ENCODE measurements around the gene STT3A. TPM values are rescaled to one million over a fixed set of nuclear protein-coding genes. Genes with fewer than 3 reads are reported as not detected.
A peak's percentile ranks its signal among the peaks of the same experiment; 100 is the strongest.
"Not testable (repeated sequence)": the region's sequence is repeated elsewhere in the genome, so short reads cannot be mapped to it uniquely, and the experiment has no call there.

The STT3A gene
- total RNA-seq (2014; rRNA removed; shearing (Covaris generic)) = 44.1 and 87.2 TPM in 2 replicates

GRCh38 chr11:125592305-125593113, at the start of gene STT3A:
STT3A (plus strand) TSS chr11:125592852; CDS start chr11:125595916, 3,064 bp downstream.
- peak; percentile 100 for DNase-seq (ENCODE audit: low spot score)
- in situ Hi-C loops (cut with HindIII; ENCODE audit: low sequenced_read_pairs) = no loop called here

- in situ Hi-C loops (cut with HindIII; ENCODE audit: low sequenced_read_pairs) = no loop called here
- DNase-seq (ENCODE audit: low spot score) = no peak
These were observed 41.9 kb upstream of the STT3A start for GRCh38 chr11:125550780-125551179.

- DNase-seq (ENCODE audit: low spot score) = no peak
- in situ Hi-C loops (cut with HindIII; ENCODE audit: low sequenced_read_pairs) = no loop called here
These were observed 40.8 kb upstream of the STT3A start for GRCh38 chr11:125551835-125552342.

GRCh38 chr11:125552927-125553326, 39.7 kb upstream of the STT3A start:
- in situ Hi-C loops (cut with HindIII; ENCODE audit: low sequenced_read_pairs) = no loop called here

GRCh38 chr11:125553357-125553756, 39.3 kb upstream of the STT3A start:
- in situ Hi-C loops (cut with HindIII; ENCODE audit: low sequenced_read_pairs) = no loop called here
- DNase-seq (ENCODE audit: low spot score) = no peak

More at GRCh38 chr11:125552927-125553326, 39.7 kb upstream of the STT3A start:
- no peak for DNase-seq (ENCODE audit: low spot score)

- in situ Hi-C loops (cut with HindIII; ENCODE audit: low sequenced_read_pairs) = no loop called here
- no peak for DNase-seq (ENCODE audit: low spot score)
These were observed 38.6 kb upstream of the STT3A start for GRCh38 chr11:125554038-125554437.

GRCh38 chr11:125559888-125560287, 32.8 kb upstream of the STT3A start:
- in situ Hi-C loops (cut with HindIII; ENCODE audit: low sequenced_read_pairs) = no loop called here
- DNase-seq (ENCODE audit: low spot score) = no peak

GRCh38 chr11:125561924-125562323, 30.7 kb upstream of the STT3A start:
- in situ Hi-C loops (cut with HindIII; ENCODE audit: low sequenced_read_pairs) = no loop called here
- no peak for DNase-seq (ENCODE audit: low spot score)

GRCh38 chr11:125562430-125562829, 30.2 kb upstream of the STT3A start:
- in situ Hi-C loops (cut with HindIII; ENCODE audit: low sequenced_read_pairs) = no loop called here
- no peak for DNase-seq (ENCODE audit: low spot score)

GRCh38 chr11:125564357-125564756, 28.3 kb upstream of the STT3A start:
- in situ Hi-C loops (cut with HindIII; ENCODE audit: low sequenced_read_pairs) = no loop called here
- DNase-seq (ENCODE audit: low spot score) = no peak

- no peak for DNase-seq (ENCODE audit: low spot score)
- in situ Hi-C loops (cut with HindIII; ENCODE audit: low sequenced_read_pairs) = no loop called here
These were observed 26.4 kb upstream of the STT3A start for GRCh38 chr11:125566235-125566634.

- DNase-seq (ENCODE audit: low spot score) = peak; percentile 89
- in situ Hi-C loops (cut with HindIII; ENCODE audit: low sequenced_read_pairs) = no loop called here
These were observed 23.4 kb upstream of the STT3A start, which contains the start of gene EI24 for GRCh38 chr11:125568970-125569914. EI24 (plus strand) TSS chr11:125569477; CDS start chr11:125572528, 3,051 bp downstream.

GRCh38 chr11:125569915-125570621, 22.6 kb upstream of the STT3A start:
- peak; percentile 40 for DNase-seq (ENCODE audit: low spot score)
- in situ Hi-C loops (cut with HindIII; ENCODE audit: low sequenced_read_pairs) = no loop called here

- no peak for DNase-seq (ENCODE audit: low spot score)
- in situ Hi-C loops (cut with HindIII; ENCODE audit: low sequenced_read_pairs) = no loop called here
These were observed 21.7 kb upstream of the STT3A start for GRCh38 chr11:125570952-125571351.

GRCh38 chr11:125572916-125573315, 19.7 kb upstream of the STT3A start:
- no peak for DNase-seq (ENCODE audit: low spot score)
- in situ Hi-C loops (cut with HindIII; ENCODE audit: low sequenced_read_pairs) = no loop called here

- in situ Hi-C loops (cut with HindIII; ENCODE audit: low sequenced_read_pairs); DNase-seq (ENCODE audit: low spot score): not testable (repeated sequence)
These were observed 15.5 kb upstream of the STT3A start for GRCh38 chr11:125577181-125577580.

- no peak for DNase-seq (ENCODE audit: low spot score)
- in situ Hi-C loops (cut with HindIII; ENCODE audit: low sequenced_read_pairs) = no loop called here
These were observed 13.9 kb upstream of the STT3A start for GRCh38 chr11:125578783-125579182.

- DNase-seq (ENCODE audit: low spot score) = no peak
- in situ Hi-C loops (cut with HindIII; ENCODE audit: low sequenced_read_pairs) = no loop called here
These were observed 12.8 kb upstream of the STT3A start for GRCh38 chr11:125579811-125580210.

GRCh38 chr11:125583496-125583895, 9.2 kb upstream of the STT3A start:
- DNase-seq (ENCODE audit: low spot score) = no peak
- in situ Hi-C loops (cut with HindIII; ENCODE audit: low sequenced_read_pairs) = no loop called here
